ENCODE data around the gene DRD3.

GRCh38 chr3:114227076-114227475 lies 48.2 kb upstream of the DRD3 start:
- TF ChIP-seq POLR2A (IDR thresholded peaks at IDR 0.05; ENCODE audit: low read length) = no peak
- TF ChIP-seq GATA1 (IDR thresholded peaks at IDR 0.05; ENCODE audit: low read depth, low read length) = no peak
